ENCODE measurements around the gene CCDC107. TPM values are rescaled to one million over a fixed set of nuclear protein-coding genes. Genes with fewer than 3 reads are reported as not detected.

The CCDC107 gene
- total and polyA plus RNA-seq, 2 experiments from 2014 or later: 6.9 to 18.4 TPM

GRCh38 chr9:35703906-35704672, 46.0 kb downstream of the CCDC107 start:
- ATAC-seq: no peak
- Histone ChIP-seq H3K4me1 (ENCODE audit: insufficient read depth) (no peaks in the 10 kb centered on the region), H3K4me3 (no peak overlapping the region), H3K9me2 (ENCODE audit: insufficient read depth) (no peaks in the 10 kb centered on the region), H3K36me3 (ENCODE audit: insufficient read depth) (peaks cover 36% of the 10 kb centered on the region), H4K20me1 (replicated peaks; ENCODE audit: insufficient read depth) (no peaks in the 10 kb centered on the region), H2AFZ (no peak overlapping the region), H3K27ac (ENCODE audit: low read depth) (no peak overlapping the region), H3K27me3 (ENCODE audit: insufficient read depth) (no peaks in the 10 kb centered on the region), H3F3A (replicated peaks; ENCODE audit: low read depth) (no peaks in the 10 kb centered on the region), H3K4me2 (no peak overlapping the region), H3K79me2 (replicated peaks; ENCODE audit: insufficient read depth) (no peaks in the 10 kb centered on the region)
- H3K27me3 Mint-ChIP-seq (ENCODE audit: insufficient read depth, low read depth, poor library complexity): peaks cover 6% of the 10 kb centered on the region
- no peak for DNase-seq (ENCODE audit: low spot score)
- no peaks in the 10 kb centered on the region for H3K9me3 Mint-ChIP-seq
- no peak overlapping the region for H3K4me3 Mint-ChIP-seq
- no peaks in the 10 kb centered on the region for H3K4me1 Mint-ChIP-seq
- TF ChIP-seq EZH2 (IDR thresholded peaks at IDR 0.05; ENCODE audit: low read depth, unreplicated experiment) (no peak), ZNF462 (CRISPR knock-in tag; IDR thresholded peaks at IDR 0.05) (no peak), EZH2phosphoT487 (IDR thresholded peaks at IDR 0.05; ENCODE audit: unreplicated experiment) (no peak), CREB1 (CRISPR knock-in tag; IDR thresholded peaks at IDR 0.05; ENCODE audit: low read depth) (no peak), POLR2AphosphoS5 (IDR thresholded peaks at IDR 0.05; ENCODE audit: low read depth) (no peak), REST (IDR thresholded peaks at IDR 0.05; ENCODE audit: unreplicated experiment) (no peak), ZNF331 (CRISPR knock-in tag; IDR thresholded peaks at IDR 0.05; ENCODE audit: low read depth) (no peak), ZNF114 (CRISPR knock-in tag; IDR thresholded peaks at IDR 0.05) (no peak), JUNB (IDR thresholded peaks at IDR 0.05; ENCODE audit: unreplicated experiment) (no peak), STAT1 (IDR thresholded peaks at IDR 0.05; ENCODE audit: unreplicated experiment) (no peak), NANOG (IDR thresholded peaks at IDR 0.05; ENCODE audit: borderline replicate concordance) (no peak), CTCF (conservative IDR thresholded peaks at IDR 0.05; ENCODE audit: low read depth in 2 of 2) (no peak), ETS1 (IDR thresholded peaks at IDR 0.05) (no peak)
- no peak overlapping the region for H3K27ac Mint-ChIP-seq
- H3K36me3 Mint-ChIP-seq (ENCODE audit: low read depth): peaks cover 37% of the 10 kb centered on the region
